Panc1 (cell line): ENCODE data around the gene ARHGEF39. TPM values are rescaled to one million over a fixed set of nuclear protein-coding genes. Genes with fewer than 3 reads are reported as not detected.

ENCODE experiments used
- ATAC-seq: fragments of 200-7000 bp; cut with Tn5 transposase; 2 replicates; pipeline ENCODE4 v1.9.1; 2020; ENCODE audit warnings: mild to moderate bottlenecking, moderate library complexity
- BruUV-seq: library from RNA; stranded (reverse); fragments of 400-500 nt; replicated peaks from 2 replicates; lab custom pipeline; 2021; lab: Mats Ljungman, UMichigan
- CTCF ChIA-PET: fragments of 300-600 bp; sonication (Branson Sonifier 250); formaldehyde crosslinking; loops from one replicate; lab custom pipeline; 2022; ENCODE audit warnings: antibody characterized with exemption; lab: Charles Lee
- POLR2A ChIA-PET: fragments of 300-600 bp; sonication (Branson Sonifier 250); formaldehyde crosslinking; loops from one replicate; lab custom pipeline; 2022; ENCODE audit warnings: antibody characterized with exemption; lab: Charles Lee
- DNase-seq: peaks from one replicate; pipeline ENCODE4 v3.0.0-alpha.2; 2010; ENCODE audit warnings: low read depth, low spot score
- H3K27ac ChIP-seq: 2 replicates; pipeline ENCODE4 v1.5.1; 2011; ENCODE audit warnings: mild to moderate bottlenecking, low read length, inconsistent platforms
- H3K27me3 ChIP-seq: fragments of 200-500 bp; sonication (Bioruptor generic); 2 replicates; pipeline ENCODE4 v1.6.0; 2014; ENCODE audit warnings: low read length, inconsistent platforms; ENCODE audit not compliant: control insufficient read depth, insufficient read depth
- H3K36me3 ChIP-seq: fragments of 200-500 bp; sonication (Bioruptor generic); 2 replicates; pipeline ENCODE4 v1.5.1; 2014; ENCODE audit warnings: inconsistent platforms, mild to moderate bottlenecking, low read length, moderate library complexity; ENCODE audit not compliant: control insufficient read depth, insufficient read depth
- H3K4me1 ChIP-seq: 2 replicates; pipeline ENCODE4 v1.5.1; 2011; ENCODE audit warnings: inconsistent platforms, mild to moderate bottlenecking, low read length, moderate library complexity; ENCODE audit not compliant: control insufficient read depth, insufficient read depth
- H3K4me3 ChIP-seq, 2 experiments: 2 replicates each; pipeline ENCODE4 v1.5.1; 2011 to 2012; ENCODE audit warnings: low read depth in 2 of 2, low read length in 2 of 2, mild to moderate bottlenecking in 2 of 2, inconsistent platforms in 1 of 2, moderate library complexity in 1 of 2
- H3K9me3 ChIP-seq: fragments of 200-500 bp; sonication (Bioruptor generic); 2 replicates; pipeline ENCODE4 v1.5.1; 2014; ENCODE audit warnings: low read depth, mild to moderate bottlenecking, inconsistent platforms, low read length, moderate library complexity; ENCODE audit not compliant: control insufficient read depth, insufficient read depth
- POLR2AphosphoS5 ChIP-seq: IDR thresholded peaks from 2 replicates; pipeline ENCODE4 v1.6.1; 2012; ENCODE audit warnings: mild to moderate bottlenecking, low read depth, low read length, moderate library complexity
- REST ChIP-seq, 2 experiments: IDR thresholded peaks; 2 replicates each; pipeline ENCODE4 v1.6.1; 2011 to 2012; ENCODE audit warnings: low read depth in 2 of 2, control low read depth in 1 of 2, low read length in 1 of 2, mild to moderate bottlenecking in 1 of 2, moderate library complexity in 1 of 2; ENCODE audit not compliant: insufficient read depth in 1 of 2
- SIN3A ChIP-seq: IDR thresholded peaks from 2 replicates; pipeline ENCODE4 v1.6.1; 2012; ENCODE audit warnings: low read depth, mild to moderate bottlenecking, low read length, moderate library complexity, borderline replicate concordance; ENCODE audit not compliant: insufficient read depth
- TCF7L2 ChIP-seq: IDR thresholded peaks from 2 replicates; pipeline ENCODE4 v1.6.1; 2011; ENCODE audit warnings: mild to moderate bottlenecking, low read depth, low read length, inconsistent platforms
- in situ Hi-C: cut with HindIII; loops from 2 replicates; pipeline ENCODE4 v1.10.0; 2016; ENCODE audit warnings: low sequenced_read_pairs, low pct_unique_long_range_greater_than_20kb
- intact Hi-C: fragments of 100-400 bp; cut with micrococcal nuclease; formaldehyde crosslinking; loops from one replicate; pipeline ENCODE4 v1.10.0; 2022; ENCODE audit not compliant: unreplicated experiment
- total RNA-seq: library from RNA; stranded (reverse); gene quantifications from one replicate; pipeline ENCODE4 v1.2.1, GENCODE V29; 2021; ENCODE audit not compliant: unreplicated experiment
- TF ChIP-seq, protein P1 (sequence below): fragments of 450-650 bp; IDR thresholded peaks from 2 replicates; pipeline ENCODE4 v1.5.1; 2017; ENCODE audit warnings: mild to moderate bottlenecking

ARHGEF39 gene
- total RNA-seq, 1 experiment from 2014 or later: 34.0 TPM

DNA sequence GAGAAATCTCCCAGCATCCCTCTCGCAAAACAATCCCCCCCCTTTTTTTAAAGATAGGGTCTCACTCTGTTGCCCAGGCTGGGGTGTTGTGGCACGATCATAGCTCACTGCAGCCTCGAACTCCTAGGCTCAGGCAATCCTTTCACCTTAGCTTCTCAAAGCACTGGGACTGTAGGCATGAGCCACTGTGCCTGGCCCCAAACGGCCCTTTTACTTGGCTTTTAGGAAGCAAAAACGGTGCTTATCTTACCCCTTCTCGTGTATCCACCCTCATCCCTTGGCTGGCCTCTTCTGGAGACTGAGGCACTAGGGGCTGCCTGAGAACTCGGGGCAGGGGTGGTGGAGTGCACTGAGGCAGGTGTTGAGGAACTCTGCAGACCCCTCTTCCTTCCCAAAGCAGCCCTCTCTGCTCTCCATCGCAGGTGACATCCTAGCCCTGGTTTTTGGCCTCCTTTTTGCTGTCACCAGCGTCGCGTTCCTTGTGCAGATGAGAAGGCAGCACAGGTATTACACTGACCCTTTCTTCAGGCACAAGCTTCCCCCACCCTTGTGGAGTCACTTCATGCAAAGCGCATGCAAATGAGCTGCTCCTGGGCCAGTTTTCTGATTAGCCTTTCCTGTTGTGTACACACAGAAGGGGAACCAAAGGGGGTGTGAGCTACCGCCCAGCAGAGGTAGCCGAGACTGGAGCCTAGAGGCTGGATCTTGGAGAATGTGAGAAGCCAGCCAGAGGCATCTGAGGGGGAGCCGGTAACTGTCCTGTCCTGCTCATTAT, 15.5 kb upstream of the ARHGEF39 start:
- Histone ChIP-seq H3K27me3 (no peaks in the 10 kb centered on the region), H3K27ac (no peak overlapping the region; the same call in 1 of the 2 replicates), H3K4me1 (peaks cover 12% of the 10 kb centered on the region; the same call in 1 of the 2 replicates), H3K4me3 (no peak overlapping the region), H3K9me3 (no peaks in the 10 kb centered on the region), H3K36me3 (no peaks in the 10 kb centered on the region)
- in situ Hi-C loops (no loop called here), intact Hi-C loops (no loop called here)
- ChIA-PET CTCF (interaction anchor here (0.5 to 1.6 kb wide), 2 partner anchors 13 to 19 kb away, joined by 4 to 7 read pairs; no protein-coding TSS in a partner anchor), POLR2A (interaction anchor here (0.6 kb wide), 1 partner anchor 367 kb away, joined by 3 read pairs; no protein-coding TSS in a partner anchor)
- TF ChIP-seq, protein P1, sequence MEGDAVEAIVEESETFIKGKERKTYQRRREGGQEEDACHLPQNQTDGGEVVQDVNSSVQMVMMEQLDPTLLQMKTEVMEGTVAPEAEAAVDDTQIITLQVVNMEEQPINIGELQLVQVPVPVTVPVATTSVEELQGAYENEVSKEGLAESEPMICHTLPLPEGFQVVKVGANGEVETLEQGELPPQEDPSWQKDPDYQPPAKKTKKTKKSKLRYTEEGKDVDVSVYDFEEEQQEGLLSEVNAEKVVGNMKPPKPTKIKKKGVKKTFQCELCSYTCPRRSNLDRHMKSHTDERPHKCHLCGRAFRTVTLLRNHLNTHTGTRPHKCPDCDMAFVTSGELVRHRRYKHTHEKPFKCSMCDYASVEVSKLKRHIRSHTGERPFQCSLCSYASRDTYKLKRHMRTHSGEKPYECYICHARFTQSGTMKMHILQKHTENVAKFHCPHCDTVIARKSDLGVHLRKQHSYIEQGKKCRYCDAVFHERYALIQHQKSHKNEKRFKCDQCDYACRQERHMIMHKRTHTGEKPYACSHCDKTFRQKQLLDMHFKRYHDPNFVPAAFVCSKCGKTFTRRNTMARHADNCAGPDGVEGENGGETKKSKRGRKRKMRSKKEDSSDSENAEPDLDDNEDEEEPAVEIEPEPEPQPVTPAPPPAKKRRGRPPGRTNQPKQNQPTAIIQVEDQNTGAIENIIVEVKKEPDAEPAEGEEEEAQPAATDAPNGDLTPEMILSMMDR: no peak
- TF ChIP-seq TCF7L2 (no peak), SIN3A (no peak), POLR2AphosphoS5 (peak; percentile 6; the same call in 1 of the 2 replicates)
- no TSS peak for BruUV-seq
- DNase-seq (no peak), ATAC-seq (peak; percentile 54)

GRCh38 chr9:35679766-35680330, 14.9 kb upstream of the ARHGEF39 start:
- no TSS peak for BruUV-seq
- ATAC-seq (no peak), DNase-seq (no peak)
- no peak overlapping the region for H3K4me3 ChIP-seq
- POLR2A ChIA-PET: interaction anchor here (0.6 to 1.0 kb wide), 2 partner anchors 21 to 366 kb away, joined by 3 read pairs; no protein-coding TSS in a partner anchor
- no peaks in the 10 kb centered on the region for H3K9me3 ChIP-seq
- no peaks in the 10 kb centered on the region for H3K27me3 ChIP-seq
- peaks cover 12% of the 10 kb centered on the region; the same call in 1 of the 2 replicates for H3K4me1 ChIP-seq
- in situ Hi-C loops (no loop called here), intact Hi-C loops (no loop called here)
- CTCF ChIA-PET: interaction anchor here (1.6 kb wide), 1 partner anchor 19 kb away, joined by 7 read pairs; no protein-coding TSS in a partner anchor
- no peak for TF ChIP-seq TCF7L2
- TF ChIP-seq REST (IDR thresholded peaks at IDR 0.05; ENCODE audit: insufficient read depth in 1 of 2, low read depth in 2 of 2, low read length in 1 of 2): no peak
- no peak; the same call in 1 of the 2 replicates for TF ChIP-seq POLR2AphosphoS5
- TF ChIP-seq, protein P1: no peak
- TF ChIP-seq SIN3A: no peak
- H3K27ac ChIP-seq: no peak overlapping the region
- H3K36me3 ChIP-seq: no peaks in the 10 kb centered on the region
